MG63 (cell line): ENCODE results near the gene FXYD3. TPM values are rescaled to one million over a fixed set of nuclear protein-coding genes. Genes with fewer than 3 reads are reported as not detected.

Source experiments
- DNase-seq: peaks from one replicate; pipeline ENCODE4 v3.0.0-alpha.2; 2020
- H3K27me3 ChIP-seq: fragments of 250-450 bp; sonication (Bioruptor Pico); 2 replicates; pipeline ENCODE4 v1.5.1; 2020; ENCODE audit warnings: mild to moderate bottlenecking, moderate library complexity
- H3K36me3 ChIP-seq: fragments of 250-450 bp; sonication (Bioruptor Pico); 2 replicates; pipeline ENCODE4 v1.5.1; 2020; ENCODE audit warnings: mild to moderate bottlenecking, moderate library complexity
- H3K4me3 ChIP-seq: fragments of 250-450 bp; sonication (Bioruptor Pico); 2 replicates; pipeline ENCODE4 v1.5.1; 2020; ENCODE audit warnings: mild to moderate bottlenecking, moderate library complexity
- H3K9me3 ChIP-seq: fragments of 250-450 bp; sonication (Bioruptor Pico); 2 replicates; pipeline ENCODE4 v1.5.1; 2020; ENCODE audit warnings: mild to moderate bottlenecking, moderate library complexity
- total RNA-seq: library from RNA; depleted of rRNA; stranded (reverse); fragments of >200 nt; shearing (Covaris generic); gene quantifications from 2 replicates; pipeline ENCODE4 v1.2.3, GENCODE V29; 2014; ENCODE audit warnings: low replicate concordance; rRNA removed

The FXYD3 gene
- total RNA-seq, 1 experiment from 2014 or later = not detected

DNA sequence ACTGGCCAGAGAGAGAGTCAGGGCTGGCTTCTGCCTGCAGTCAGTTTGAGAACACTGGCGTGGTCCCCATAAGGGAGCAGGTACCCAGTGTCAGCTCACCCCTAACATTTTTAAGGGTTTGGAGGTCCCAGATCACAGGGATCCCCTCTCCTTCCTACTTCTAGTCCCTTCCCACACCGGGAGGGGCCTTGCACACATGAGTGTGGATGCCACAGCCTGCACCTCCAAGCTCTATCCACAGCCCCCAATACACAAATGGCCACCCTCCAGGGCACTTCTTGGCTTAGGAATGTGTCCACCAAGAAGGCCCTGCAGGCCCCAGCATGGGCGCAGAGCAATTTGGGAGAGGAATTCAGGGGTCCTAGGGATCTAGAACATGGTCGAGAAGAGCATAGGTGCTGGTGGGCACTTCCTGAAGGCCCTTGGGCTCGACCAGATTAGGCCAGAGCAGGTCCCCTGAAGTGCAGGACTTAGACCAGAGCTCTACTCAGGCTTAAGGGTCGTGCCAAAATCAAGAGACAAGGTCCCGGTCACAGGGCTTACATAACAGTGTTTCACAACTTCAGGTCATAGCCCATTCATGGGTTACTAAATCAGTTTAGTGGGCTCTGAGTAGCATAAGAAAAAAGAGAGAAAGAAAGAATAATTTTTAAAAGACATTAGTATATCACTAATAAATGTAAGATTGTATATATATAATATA, 54.9 kb downstream of the FXYD3 start:
- peaks cover 2% of the 10 kb centered on the region; the same call in 1 of the 2 replicates for H3K9me3 ChIP-seq
- peaks cover 42% of the 10 kb centered on the region for H3K36me3 ChIP-seq
- H3K27me3 ChIP-seq = no peaks in the 10 kb centered on the region
- H3K4me3 ChIP-seq = no peak overlapping the region
- no peak for DNase-seq

DNA sequence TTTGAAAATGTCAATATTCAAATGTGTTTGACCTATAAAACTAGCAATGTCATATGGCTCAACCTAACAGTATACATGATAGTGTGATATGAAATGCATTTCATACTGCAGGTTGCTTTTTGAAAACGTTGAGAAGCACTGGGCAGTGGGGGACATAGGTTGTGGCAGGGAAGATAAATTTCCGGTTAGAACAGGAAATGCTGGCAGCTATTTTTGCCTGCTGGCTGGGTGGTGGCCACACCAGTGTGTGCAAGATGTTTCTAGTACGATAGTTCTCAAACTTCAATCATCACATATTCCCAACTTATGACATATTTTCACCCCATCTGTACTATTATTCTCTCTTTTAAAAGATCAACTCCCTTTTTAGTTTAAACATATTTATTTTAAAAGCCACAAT, 56.1 kb downstream of the FXYD3 start:
- Histone ChIP-seq H3K27me3 (no peaks in the 10 kb centered on the region), H3K9me3 (0 out of 2 replicates have a peak, but pooled peaks cover 2% of the 10 kb centered on the region), H3K36me3 (peaks cover 29% of the 10 kb centered on the region), H3K4me3 (no peak overlapping the region)
- DNase-seq = no peak

Other genes with a start within 250 kb of the FXYD3 start
- gene ZNF30, start 188.9 kb upstream of the FXYD3 start, total RNA-seq = 2.1 and 4.2 TPM in 2 replicates
- gene ZNF792, start 151.6 kb upstream of the FXYD3 start, total RNA-seq = 1.7 and 2.4 TPM in 2 replicates
- gene GRAMD1A, start 115.5 kb upstream of the FXYD3 start, total RNA-seq = 28.2 and 32.1 TPM in 2 replicates
- gene SCN1B, start 85.4 kb upstream of the FXYD3 start, total RNA-seq = 0.86 and 2.3 TPM in 2 replicates
- not detected in 2 replicates for gene HPN, start 74.1 kb upstream of the FXYD3 start, total RNA-seq
- 0.76 TPM in 1 of 2 replicates, not detected in the other for gene LGI4, start 19.2 kb downstream of the FXYD3 start, total RNA-seq
- not detected in 2 replicates for gene FXYD1, start 23.0 kb downstream of the FXYD3 start, total RNA-seq
- gene FXYD7, start 27.4 kb downstream of the FXYD3 start, total RNA-seq = not detected in 2 replicates
- gene FXYD5, start 38.9 kb downstream of the FXYD3 start, total RNA-seq = 28.9 and 59.7 TPM in 2 replicates
- not detected in 2 replicates for gene FAM187B, start 112.9 kb downstream of the FXYD3 start, total RNA-seq
- gene LSR, start 133.2 kb downstream of the FXYD3 start, total RNA-seq = 0.33 TPM in 1 of 2 replicates, not detected in the other
- gene USF2, start 153.1 kb downstream of the FXYD3 start, total RNA-seq = 73.5 and 85.5 TPM in 2 replicates
- not detected in 2 replicates for gene HAMP, start 166.7 kb downstream of the FXYD3 start, total RNA-seq
- gene MAG, start 176.3 kb downstream of the FXYD3 start, total RNA-seq = not detected in 2 replicates
- not detected in 2 replicates for gene CD22, start 213.4 kb downstream of the FXYD3 start, total RNA-seq
- not detected in 2 replicates for gene FFAR1, start 232.1 kb downstream of the FXYD3 start, total RNA-seq
- gene FFAR3, start 242.6 kb downstream of the FXYD3 start, total RNA-seq = not detected in 2 replicates